Stimulated activated CD8-positive, alpha-beta memory T cell treated with anti-CD3 and anti-CD28 coated beads, Interleukin-15, amount 100 ng/mL, for 4 hours (primary cell): ENCODE results near the gene LAPTM4A.
A peak's percentile ranks its signal among the peaks of the same experiment; 100 is the strongest.

Experiments
- DNase-seq, 2 donors: peaks; one replicate each; pipeline ENCODE4 v3.0.0-alpha.2; 2020; ENCODE audit warnings: low read depth in 2 of 2

Gene LAPTM4A

GRCh38 chr2:20019747-20020146 lies 31.7 kb downstream of the LAPTM4A start:
- no peak for DNase-seq

GRCh38 chr2:20018601-20019152 lies 32.8 kb downstream of the LAPTM4A start:
- DNase-seq = no peak

DNA sequence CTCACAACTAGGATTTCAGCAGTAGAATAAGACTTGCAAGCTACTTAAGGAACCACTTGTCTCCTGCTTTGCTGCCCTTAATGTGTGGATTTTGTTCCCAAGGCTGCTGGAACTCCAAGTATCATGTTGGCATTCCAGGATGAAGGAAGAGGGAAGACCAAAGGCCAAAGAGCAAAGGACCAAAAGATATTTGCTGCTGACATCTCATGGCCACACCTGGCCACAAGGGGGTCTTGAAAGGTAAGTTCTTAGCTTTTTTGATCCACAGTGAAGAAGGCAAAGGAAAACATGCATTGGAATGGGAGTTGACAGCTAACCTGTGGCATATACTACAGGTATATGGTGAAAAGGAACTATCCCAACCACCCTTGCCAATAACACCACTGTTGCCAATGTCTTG lies 35.1 kb downstream of the LAPTM4A start:
- no peak for DNase-seq

- no peak for DNase-seq
Measured at GRCh38 chr2:20015482-20016083, 35.8 kb downstream of the LAPTM4A start.

- DNase-seq = no peak
Measured at GRCh38 chr2:20013126-20013849, 38.1 kb downstream of the LAPTM4A start.

DNA sequence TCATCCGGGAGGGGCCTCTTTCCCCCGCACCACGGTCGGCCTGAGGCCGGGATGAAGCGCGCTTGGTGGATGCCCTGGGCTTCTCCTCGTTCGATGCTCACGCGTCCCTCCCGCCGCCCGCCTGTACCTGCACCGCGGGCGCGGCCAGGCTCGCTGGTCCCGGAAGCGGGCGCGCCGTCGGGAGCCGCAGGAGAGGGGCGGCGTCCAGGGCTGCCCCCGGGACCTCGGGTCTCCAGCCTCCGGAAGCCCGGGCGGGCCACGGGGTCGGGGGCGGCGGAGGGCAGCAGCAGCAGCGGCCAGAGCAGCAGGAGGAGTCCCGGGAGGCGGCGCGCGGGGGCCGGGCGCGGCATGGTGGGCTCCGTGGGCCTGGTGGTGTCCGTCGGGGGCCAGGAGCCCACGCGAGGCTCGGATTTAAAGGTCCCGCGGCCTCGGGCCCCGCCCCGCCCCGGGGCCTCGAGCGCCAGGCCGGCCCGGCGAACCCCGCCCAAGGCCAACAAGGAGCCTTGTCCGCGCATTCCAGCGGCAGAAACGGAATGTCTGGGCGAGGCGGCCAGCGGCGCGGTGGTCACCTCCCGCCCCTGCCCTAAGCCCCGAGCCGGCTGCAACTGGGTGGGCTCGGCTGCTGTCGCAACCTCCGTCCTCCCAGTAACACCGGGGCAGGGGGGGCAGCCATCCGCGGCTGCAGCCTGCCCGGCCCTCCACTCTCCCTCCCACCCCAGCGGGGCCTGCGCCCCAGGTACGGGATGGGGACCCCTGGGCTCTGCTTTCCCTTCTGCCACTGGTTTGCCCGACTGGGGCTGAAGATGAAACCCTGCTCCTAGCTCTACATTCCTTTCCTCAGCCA lies 38.9 kb downstream of the LAPTM4A start, which contains the start of gene MATN3:
MATN3 (minus strand) TSS at position 387 of the 844 bp plus-strand sequence; CDS start at position 350, 37 bp downstream.
- DNase-seq = no peak

- DNase-seq = no peak
Measured at GRCh38 chr2:20012032-20012281, 39.5 kb downstream of the LAPTM4A start.

DNA sequence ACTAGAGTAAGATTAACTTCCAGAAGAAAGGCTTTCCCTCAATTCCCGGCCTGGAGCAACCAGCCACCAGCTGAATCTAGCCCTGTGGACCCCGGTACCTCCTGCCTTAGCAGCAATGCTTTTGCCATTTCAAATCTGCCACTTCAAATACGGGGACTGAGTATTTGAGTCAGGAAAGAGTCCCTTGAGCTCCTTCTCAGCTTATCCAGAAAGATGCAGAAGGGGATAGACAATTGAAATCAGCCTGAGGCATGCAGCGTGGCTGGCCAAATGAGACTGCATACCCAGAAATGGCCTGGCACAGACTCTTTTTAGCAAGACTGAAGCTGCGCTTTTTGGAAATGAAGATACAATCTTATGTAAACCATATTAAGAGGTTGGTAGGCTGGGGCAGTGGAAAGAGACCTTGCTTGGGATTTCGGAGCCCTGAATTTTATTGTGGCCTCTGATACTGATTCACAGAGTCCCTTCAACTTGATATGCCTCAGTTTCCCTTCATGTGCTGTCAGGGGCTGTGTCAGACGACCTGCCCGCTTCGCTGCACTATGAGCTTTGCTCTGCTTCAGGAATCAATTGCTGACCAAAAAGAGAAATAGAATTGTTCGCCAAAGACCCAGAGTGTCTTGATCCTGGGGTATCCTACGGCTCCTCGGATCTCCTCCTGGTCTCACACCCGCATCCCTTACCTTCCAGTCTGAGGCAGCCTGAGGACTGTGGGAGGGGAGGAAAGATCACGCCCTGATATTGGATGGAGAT lies 40.0 kb downstream of the LAPTM4A start:
- no peak for DNase-seq

DNA sequence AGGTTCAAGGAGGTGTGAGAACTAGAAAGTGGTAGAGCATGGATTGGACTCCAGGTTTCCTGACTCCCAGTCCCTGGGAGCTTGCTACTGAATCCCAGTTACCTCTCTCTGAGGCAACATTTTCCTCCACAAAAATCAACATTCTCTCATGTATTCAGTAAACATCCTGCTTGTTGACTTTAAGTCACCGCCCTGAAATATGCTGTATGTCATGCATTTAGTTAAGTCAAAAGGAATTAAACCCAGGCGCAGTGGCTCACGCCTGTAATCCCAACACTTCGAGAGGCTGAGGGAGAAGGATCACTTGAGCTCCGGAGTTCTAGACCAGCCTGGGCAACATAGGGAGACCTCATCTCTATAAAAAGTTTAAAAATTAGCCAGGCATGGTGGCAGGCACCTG lies 42.7 kb downstream of the LAPTM4A start:
- no peak for DNase-seq

DNA sequence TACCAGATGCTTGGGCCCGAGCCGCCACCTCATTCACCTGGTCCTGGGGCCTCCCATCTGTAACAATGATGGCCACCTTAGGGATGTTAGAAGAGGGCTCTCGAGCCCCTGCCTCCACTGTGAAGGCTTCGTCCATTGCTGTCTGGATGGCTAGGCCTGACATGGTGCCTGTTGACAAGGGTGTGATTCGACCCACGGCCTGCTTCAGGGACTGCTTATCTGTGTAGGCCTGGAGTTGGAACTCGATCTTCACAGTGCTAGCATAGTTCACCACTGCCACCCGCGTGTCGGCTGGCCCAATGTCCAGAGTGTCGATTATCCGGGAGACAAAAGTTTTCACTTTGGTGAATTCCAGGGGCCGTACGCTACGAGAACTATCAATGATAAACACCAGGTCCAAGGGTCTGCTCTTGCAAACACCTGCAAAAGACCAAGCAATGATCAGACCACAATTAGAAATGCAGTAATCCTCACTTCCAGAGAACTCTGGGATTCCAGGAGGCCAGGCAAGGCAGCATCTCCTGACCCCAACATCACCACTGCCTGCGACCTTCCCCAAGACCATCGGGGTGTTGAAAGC lies 45.4 kb downstream of the LAPTM4A start:
- no peak for DNase-seq

- DNase-seq = no peak
Measured at GRCh38 chr2:20005067-20005627, 46.3 kb downstream of the LAPTM4A start.

DNA sequence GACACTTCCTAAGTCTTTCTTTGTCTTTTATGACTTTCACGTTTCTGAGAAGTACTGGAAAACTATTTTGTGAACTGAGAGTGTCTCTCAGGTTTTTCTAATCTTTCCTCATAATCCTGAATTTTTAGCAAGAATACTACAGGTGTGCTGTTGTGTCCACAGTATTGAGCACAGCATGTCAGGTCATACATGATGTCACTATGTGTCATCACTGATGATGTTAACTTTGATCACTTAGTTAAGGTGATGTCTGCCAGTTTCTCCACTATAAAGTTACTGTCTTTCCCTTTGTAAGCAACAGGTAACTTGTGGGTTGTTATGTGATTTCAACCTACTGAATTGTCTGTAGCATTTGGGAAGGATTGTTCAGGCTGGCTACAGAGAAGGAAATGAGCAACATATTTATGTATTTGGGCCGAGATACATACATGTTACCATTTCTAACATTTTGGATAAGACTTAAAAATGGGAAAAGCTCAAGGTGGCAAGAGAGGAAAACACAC lies 50.0 kb downstream of the LAPTM4A start:
- DNase-seq = no peak

- DNase-seq = no peak
Measured at GRCh38 chr2:19993731-19994130, 57.7 kb downstream of the LAPTM4A start.

- DNase-seq = no peak
Measured at GRCh38 chr2:19991895-19992294, 59.5 kb downstream of the LAPTM4A start.

GRCh38 chr2:19990416-19990728 lies 61.1 kb downstream of the LAPTM4A start:
- DNase-seq = no peak

GRCh38 chr2:19989667-19990415 lies 61.6 kb downstream of the LAPTM4A start, which contains the start of gene WDR35:
Gene WDR35 (minus strand): TSS chr2:19990105. CDS start chr2:19990015, 90 bp downstream.
- peak; percentile 78 to 83 for DNase-seq

GRCh38 chr2:19989342-19989666 lies 62.1 kb downstream of the LAPTM4A start:
- no peak for DNase-seq

GRCh38 chr2:19988600-19988999 lies 62.8 kb downstream of the LAPTM4A start:
- DNase-seq = no peak

DNA sequence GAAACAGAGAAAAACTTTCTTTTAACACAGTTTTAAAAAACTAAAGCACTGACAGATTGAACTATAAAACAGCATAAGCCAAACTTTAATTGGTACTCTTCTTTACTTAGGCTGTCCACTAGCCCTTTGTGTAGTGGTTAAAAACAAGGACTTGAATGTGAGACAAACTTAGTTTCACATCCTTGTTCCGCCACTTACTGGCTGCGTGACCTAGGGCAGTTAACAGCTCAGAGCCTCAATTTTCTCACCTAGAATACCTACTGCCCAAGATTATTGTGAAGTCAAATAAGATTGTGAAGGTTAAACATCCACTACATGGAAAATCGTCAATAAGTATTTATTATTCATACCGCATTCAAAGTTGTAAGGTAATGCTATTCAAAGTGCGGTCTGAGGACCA lies 63.5 kb downstream of the LAPTM4A start:
- DNase-seq = no peak
